Measurements from ENCODE around the gene TRPM8.

DNA sequence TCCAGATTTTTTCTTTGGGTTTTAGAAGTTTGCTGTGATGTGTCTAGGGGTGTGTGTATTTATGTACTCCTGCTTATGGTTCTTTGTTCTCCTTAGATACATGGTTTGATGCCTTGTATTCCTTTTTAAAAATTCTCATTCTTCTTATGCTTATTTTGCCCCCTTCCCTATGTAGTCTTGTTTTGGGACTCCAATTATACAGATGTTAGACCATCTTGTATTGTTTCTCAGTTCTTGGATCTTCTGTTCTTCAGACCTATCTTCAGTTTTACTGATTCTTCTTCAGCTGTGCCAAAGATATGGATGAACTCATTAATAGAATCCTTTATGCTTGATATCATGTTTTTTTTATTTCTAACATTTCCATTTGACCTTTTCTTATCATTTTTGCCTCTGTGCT lies 34.8 kb upstream of the TRPM8 start:
- TF ChIP-seq YY1 (IDR thresholded peaks at IDR 0.05; ENCODE audit: insufficient read depth, insufficient read length) = no peak
- TF ChIP-seq ZNF274 (IDR thresholded peaks at IDR 0.05; ENCODE audit: low read depth, low read length) = no peak
- no peak for TF ChIP-seq SUZ12 (IDR thresholded peaks at IDR 0.05; ENCODE audit: extremely low read depth, insufficient read depth, insufficient read length)

Measured in NT2/D1 (cell line).